Sigmoid colon (tissue), 7 donors: ENCODE results near the gene CPNE9. TPM values are rescaled to one million over a fixed set of nuclear protein-coding genes. Genes with fewer than 3 reads are reported as not detected.

Source experiments
- DNase-seq: peaks from one replicate; pipeline ENCODE4 v3.0.0-alpha.2; 2019
- H3K27ac ChIP-seq, 4 donors: fragments of 200-600 bp; sonication (generic); one replicate each; pipeline ENCODE4 v1.5.1; 2016 to 2019; ENCODE audit warnings: mild to moderate bottlenecking in 1 of 4
- H3K27me3 ChIP-seq, 3 donors: fragments of 200-600 bp; sonication (generic); one replicate each; pipeline ENCODE4 v1.5.1; 2019; ENCODE audit warnings: mild to moderate bottlenecking in 1 of 3
- H3K36me3 ChIP-seq, 4 donors: fragments of 200-600 bp; sonication (generic); one replicate each; pipeline ENCODE4 v1.5.1; 2016 to 2019
- H3K4me1 ChIP-seq, 4 donors: fragments of 200-600 bp; sonication (generic); one replicate each; pipeline ENCODE4 v1.5.1; 2017 to 2019
- H3K4me3 ChIP-seq, 4 donors: fragments of 200-600 bp; sonication (generic); one replicate each; pipeline ENCODE4 v1.5.1; 2017 to 2019; ENCODE audit warnings: mild to moderate bottlenecking in 2 of 4, moderate library complexity in 1 of 4
- H3K9me3 ChIP-seq, 4 donors: fragments of 200-600 bp in 3 of 4; sonication (generic) in 3 of 4; one replicate each; pipeline versions ENCODE4 v1.5.1 to v1.6.1; 2013 to 2019
- EP300 ChIP-seq, 4 donors: sonication (generic); formaldehyde crosslinking; IDR thresholded peaks; one replicate each; pipeline ENCODE4 v1.6.1; 2017; ENCODE audit warnings: antibody characterized with exemption in 4 of 4
- POLR2A ChIP-seq, 2 donors: fragments of 450-650 bp; IDR thresholded peaks; one replicate each; pipeline ENCODE4 v1.6.1; 2016; ENCODE audit warnings: antibody characterized with exemption in 2 of 2, mild to moderate bottlenecking in 2 of 2, moderate library complexity in 2 of 2
- POLR2AphosphoS5 ChIP-seq, 4 donors: sonication (generic); formaldehyde crosslinking; IDR thresholded peaks; one replicate each; pipeline ENCODE4 v1.6.1; 2017; ENCODE audit warnings: antibody characterized with exemption in 4 of 4
- WGBS, 2 donors: extraction: QIAGEN DNeasy Blood & Tissue Kit; methylation state at CpG; one replicate each; pipeline ENCODE4 v1.1.7; 2013; 5-methylcytosine and 5-hydroxymethylcytosine counted together
- intact Hi-C: fragments of 100-400 bp; cut with DNase I; formaldehyde crosslinking; loops from one replicate; pipeline ENCODE4 v1.15.1; 2023
- polyA plus RNA-seq, 3 donors: library from polyadenylated mRNA; stranded (reverse); fragments of 200-250 nt; gene quantifications; one replicate each; pipeline ENCODE4 v1.2.3, GENCODE V29; 2013
- total RNA-seq, 4 donors: library from RNA; depleted of rRNA; stranded (reverse); fragments of >200 nt; gene quantifications; one replicate each; pipeline ENCODE4 v1.1.0, GENCODE V29; 2016
- TF ChIP-seq, protein P1 (sequence below), 4 experiments: fragments of 450-650 bp in 3 of 4; fragments of 200-600 bp in 1 of 4; IDR thresholded peaks; one replicate each; pipeline ENCODE4 v1.5.1; 2016 to 2019; ENCODE audit warnings: antibody characterized with exemption in 4 of 4, mild to moderate bottlenecking in 3 of 4, moderate library complexity in 2 of 4
- donor health status: healthy with polysubstance abuse.
- donor health status: Bipolar disorder and iron deficiency.
- donor health status: healthy.

The CPNE9 gene
- total and polyA plus RNA-seq, 7 donors = 0.14 to 0.22 TPM; not detected in 5

DNA sequence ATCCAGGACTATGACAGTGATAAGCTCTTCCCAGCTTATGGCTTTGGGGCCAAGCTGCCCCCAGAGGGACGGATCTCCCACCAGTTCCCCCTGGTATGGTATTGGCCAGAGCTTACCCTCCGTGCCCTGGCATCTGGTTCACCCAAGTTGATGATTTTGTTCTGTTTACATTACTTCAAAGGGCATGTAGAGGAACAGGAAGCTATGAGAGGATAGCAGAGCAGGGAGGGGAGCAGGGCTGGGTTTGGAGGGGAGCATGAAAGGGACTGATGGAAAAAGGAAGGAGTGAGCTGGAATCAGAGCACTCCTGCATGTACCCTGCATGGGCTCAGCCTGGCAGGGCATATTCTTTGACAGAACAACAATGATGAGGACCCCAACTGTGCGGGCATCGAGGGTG, 14.5 kb downstream of the CPNE9 start:
- Histone ChIP-seq H3K27ac (no peak overlapping the region), H3K36me3 (no peaks in the 10 kb centered on the region), H3K9me3 (no peaks in the 10 kb centered on the region), H3K27me3 (no peaks in the 10 kb centered on the region), H3K4me1 (peaks cover 0 to 25% (median 10%) of the 10 kb centered on the region in 4 donors), H3K4me3 (no peak overlapping the region)
- TF ChIP-seq EP300 (IDR thresholded peaks at IDR 0.05) = no peak
- WGBS, 2 donors = 56 to 68% methylated on average over 4 of the region's 4 CpGs
- intact Hi-C loops = loop anchor here (5.0 to 10.0 kb wide), 4 partner anchors 89 to 1019 kb away; no protein-coding TSS in a partner anchor
- DNase-seq = no peak

DNA sequence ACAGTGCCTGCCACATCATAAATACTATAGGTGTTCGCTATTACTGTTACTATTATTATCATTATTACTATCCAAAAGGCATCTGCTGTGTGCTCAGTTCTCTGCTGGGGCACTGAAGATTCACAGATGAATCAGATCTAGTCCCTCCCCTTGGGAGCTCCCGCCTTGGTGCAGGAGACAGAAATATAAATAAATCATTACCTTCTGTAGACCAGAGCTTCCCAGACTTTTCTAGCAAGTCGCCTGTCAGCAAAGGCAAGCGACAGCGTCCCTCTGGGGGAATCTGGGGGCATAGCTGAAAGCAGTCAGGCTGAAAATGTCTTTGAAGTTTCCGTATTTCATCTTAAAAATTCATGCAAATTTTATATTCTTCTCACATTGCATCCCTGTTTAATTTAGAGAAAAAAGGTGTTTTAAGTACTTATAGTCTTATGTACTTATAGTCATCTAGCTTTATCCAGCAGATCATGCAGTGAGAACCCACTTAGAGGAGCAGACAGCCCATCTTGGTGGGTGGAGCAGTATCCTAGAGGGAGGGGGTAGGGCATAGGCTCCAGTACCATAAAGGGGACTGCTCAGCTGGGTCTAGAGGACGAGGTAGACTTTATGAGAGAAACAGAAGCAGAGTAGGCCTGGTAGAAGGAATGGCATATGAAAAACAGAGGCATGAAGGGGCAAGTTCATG, 17.5 kb downstream of the CPNE9 start:
- intact Hi-C loops = no loop called here
- peaks cover 0 to 14% (median 5%) of the 10 kb centered on the region in 4 donors for H3K4me1 ChIP-seq
- no peak for DNase-seq
- no peaks in the 10 kb centered on the region for H3K9me3 ChIP-seq
- no peak overlapping the region for H3K27ac ChIP-seq
- no peak overlapping the region for H3K4me3 ChIP-seq
- H3K27me3 ChIP-seq = no peaks in the 10 kb centered on the region
- no peak for TF ChIP-seq POLR2AphosphoS5 (IDR thresholded peaks at IDR 0.05)
- no peak for TF ChIP-seq POLR2A (IDR thresholded peaks at IDR 0.05)
- no peak for TF ChIP-seq EP300 (IDR thresholded peaks at IDR 0.05)
- TF ChIP-seq, protein P1, sequence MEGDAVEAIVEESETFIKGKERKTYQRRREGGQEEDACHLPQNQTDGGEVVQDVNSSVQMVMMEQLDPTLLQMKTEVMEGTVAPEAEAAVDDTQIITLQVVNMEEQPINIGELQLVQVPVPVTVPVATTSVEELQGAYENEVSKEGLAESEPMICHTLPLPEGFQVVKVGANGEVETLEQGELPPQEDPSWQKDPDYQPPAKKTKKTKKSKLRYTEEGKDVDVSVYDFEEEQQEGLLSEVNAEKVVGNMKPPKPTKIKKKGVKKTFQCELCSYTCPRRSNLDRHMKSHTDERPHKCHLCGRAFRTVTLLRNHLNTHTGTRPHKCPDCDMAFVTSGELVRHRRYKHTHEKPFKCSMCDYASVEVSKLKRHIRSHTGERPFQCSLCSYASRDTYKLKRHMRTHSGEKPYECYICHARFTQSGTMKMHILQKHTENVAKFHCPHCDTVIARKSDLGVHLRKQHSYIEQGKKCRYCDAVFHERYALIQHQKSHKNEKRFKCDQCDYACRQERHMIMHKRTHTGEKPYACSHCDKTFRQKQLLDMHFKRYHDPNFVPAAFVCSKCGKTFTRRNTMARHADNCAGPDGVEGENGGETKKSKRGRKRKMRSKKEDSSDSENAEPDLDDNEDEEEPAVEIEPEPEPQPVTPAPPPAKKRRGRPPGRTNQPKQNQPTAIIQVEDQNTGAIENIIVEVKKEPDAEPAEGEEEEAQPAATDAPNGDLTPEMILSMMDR (IDR thresholded peaks at IDR 0.05) = no peak
- WGBS, 2 donors = 37 to 38% methylated on average over 7 of the region's 7 CpGs
- no peaks in the 10 kb centered on the region for H3K36me3 ChIP-seq

DNA sequence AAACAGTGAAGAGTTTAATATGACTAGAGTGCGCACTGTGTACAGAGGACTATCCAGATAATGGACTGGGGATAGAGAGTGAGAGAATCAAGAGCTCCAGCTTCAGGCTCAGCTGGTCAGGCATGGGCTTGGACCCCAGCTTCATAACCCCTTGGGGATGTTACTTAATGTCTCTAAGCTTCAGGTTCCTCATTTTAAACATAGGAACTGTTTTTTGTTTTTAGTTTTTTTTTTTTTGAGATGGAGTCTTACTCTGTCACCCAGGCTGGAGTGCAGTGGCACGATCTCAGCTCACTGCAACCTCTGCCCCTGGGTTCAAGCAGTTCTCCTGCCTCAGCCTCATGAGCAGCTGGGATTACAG, 18.0 kb downstream of the CPNE9 start:
- H3K36me3 ChIP-seq = no peaks in the 10 kb centered on the region
- WGBS, 2 donors = 64 to 74% methylated on average over 2 of the region's 2 CpGs
- no peak for DNase-seq
- TF ChIP-seq, protein P1 (IDR thresholded peaks at IDR 0.05) = no peak
- TF ChIP-seq EP300 (IDR thresholded peaks at IDR 0.05) = no peak
- TF ChIP-seq POLR2A (IDR thresholded peaks at IDR 0.05) = no peak
- no peak for TF ChIP-seq POLR2AphosphoS5 (IDR thresholded peaks at IDR 0.05)
- peaks cover 0 to 10% (median 0%) of the 10 kb centered on the region in 4 donors for H3K4me1 ChIP-seq
- intact Hi-C loops = no loop called here
- H3K27me3 ChIP-seq = no peaks in the 10 kb centered on the region
- no peaks in the 10 kb centered on the region for H3K9me3 ChIP-seq
- H3K4me3 ChIP-seq = no peak overlapping the region
- no peak overlapping the region for H3K27ac ChIP-seq

DNA sequence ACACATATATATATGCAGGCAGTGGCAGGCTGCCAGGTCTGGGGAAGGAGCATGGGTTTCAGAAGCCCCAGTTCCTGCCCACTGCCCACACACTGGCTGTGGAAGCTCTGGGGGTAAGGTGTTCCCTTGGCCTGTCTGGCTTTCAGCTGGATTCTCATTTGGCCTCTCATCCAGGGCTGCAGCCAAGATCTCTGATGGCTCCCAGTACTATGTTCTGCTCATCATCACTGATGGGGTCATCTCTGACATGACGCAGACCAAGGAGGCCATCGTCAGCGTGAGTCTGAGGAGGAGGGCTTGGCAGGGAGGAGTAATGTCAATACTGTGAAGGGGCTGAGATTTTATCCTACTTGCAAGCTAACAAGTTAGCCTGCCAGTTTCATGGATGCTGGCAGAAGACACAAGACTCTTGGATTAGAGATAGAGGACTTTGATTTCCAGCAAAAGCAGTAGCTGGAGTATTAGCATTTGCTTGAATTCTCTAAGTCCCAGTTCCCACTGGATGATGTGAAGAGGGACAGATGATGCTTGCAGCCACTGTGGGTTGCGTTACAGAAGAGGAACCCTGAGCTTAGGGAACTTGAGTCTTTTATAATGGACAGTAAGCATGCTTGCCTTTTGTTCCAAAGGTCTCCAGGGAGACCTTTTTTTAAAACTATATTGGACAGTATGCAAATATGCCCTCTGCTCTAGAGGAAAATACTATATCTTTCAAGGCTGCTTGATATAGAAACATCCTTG, 22.3 kb downstream of the CPNE9 start:
- no peak for DNase-seq
- intact Hi-C loops = no loop called here
- 85 to 87% methylated on average over 4 of the region's 4 CpGs for WGBS, 2 donors
- peaks cover 0 to 17% (median 7%) of the 10 kb centered on the region in 4 donors for H3K4me1 ChIP-seq
- no peaks in the 10 kb centered on the region for H3K36me3 ChIP-seq
- no peak overlapping the region for H3K4me3 ChIP-seq
- H3K27me3 ChIP-seq = no peaks in the 10 kb centered on the region
- no peaks in the 10 kb centered on the region for H3K9me3 ChIP-seq
- no peak overlapping the region for H3K27ac ChIP-seq
- TF ChIP-seq, protein P1 (IDR thresholded peaks at IDR 0.05) = no peak
- TF ChIP-seq POLR2AphosphoS5 (IDR thresholded peaks at IDR 0.05) (no peak), EP300 (IDR thresholded peaks at IDR 0.05) (no peak), POLR2A (IDR thresholded peaks at IDR 0.05) (no peak)

DNA sequence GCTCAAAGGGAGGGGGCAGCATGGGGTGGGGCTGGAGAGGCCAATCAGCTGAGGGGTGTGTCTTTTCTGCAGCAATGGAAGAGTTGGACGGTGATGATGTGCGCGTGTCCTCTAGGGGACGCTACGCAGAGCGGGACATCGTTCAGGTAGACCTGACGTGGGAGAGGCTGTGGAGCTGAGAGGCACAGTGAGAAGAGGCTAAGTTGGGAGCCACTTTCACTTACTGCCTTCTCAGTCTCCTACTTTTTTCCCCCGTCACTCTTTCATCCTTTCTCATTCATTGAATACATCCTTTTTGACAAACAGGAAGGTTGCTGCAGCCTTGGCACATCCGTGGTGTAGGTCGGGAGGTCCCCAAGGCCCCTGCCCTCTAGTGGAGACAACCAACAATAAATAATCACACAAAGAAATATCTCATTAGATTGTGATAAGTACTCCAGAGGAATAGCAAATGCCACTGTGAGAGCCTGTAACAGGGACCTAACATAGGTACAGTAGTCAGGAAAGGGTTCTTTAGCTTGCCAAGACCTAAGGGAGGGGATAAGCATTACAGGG, 23.5 kb downstream of the CPNE9 start:
- H3K27me3 ChIP-seq = no peaks in the 10 kb centered on the region
- H3K9me3 ChIP-seq = no peaks in the 10 kb centered on the region
- no peaks in the 10 kb centered on the region for H3K36me3 ChIP-seq
- WGBS, 2 donors = 10 to 11% methylated on average over 11 of the region's 11 CpGs
- DNase-seq = no peak
- H3K4me3 ChIP-seq = no peak overlapping the region
- intact Hi-C loops = no loop called here
- TF ChIP-seq, protein P1 (IDR thresholded peaks at IDR 0.05) = no peak
- TF ChIP-seq POLR2AphosphoS5 (IDR thresholded peaks at IDR 0.05) (no peak), POLR2A (IDR thresholded peaks at IDR 0.05) (no peak), EP300 (IDR thresholded peaks at IDR 0.05) (no peak)
- H3K4me1 ChIP-seq = peaks cover 0 to 11% (median 9%) of the 10 kb centered on the region in 4 donors
- no peak overlapping the region for H3K27ac ChIP-seq
